SK-N-SH treated with all-trans-retinoic acid at 6 μM for 48 hours (cell line): Measurements from ENCODE around the gene ITPRID2.

Source experiments
- ARNTL ChIP-seq: fragments of 450-650 bp; formaldehyde crosslinking; IDR thresholded peaks from 2 replicates; pipeline ENCODE4 v1.5.0; 2020; ENCODE audit warnings: low read depth, mild to moderate bottlenecking, moderate library complexity, borderline replicate concordance
- ESRRG ChIP-seq: fragments of 250-450 bp; sonication (Bioruptor Pico); IDR thresholded peaks from 2 replicates; pipeline ENCODE4 v1.6.1; 2021; ENCODE audit warnings: mild to moderate bottlenecking
- OSR1 ChIP-seq: fragments of 250-450 bp; sonication (Bioruptor Pico); IDR thresholded peaks from 2 replicates; pipeline ENCODE4 v1.8.0; 2022; ENCODE audit warnings: moderate library complexity, mild to moderate bottlenecking, inconsistent platforms
- PATZ1 ChIP-seq: fragments of 250-450 bp; sonication (Bioruptor Pico); IDR thresholded peaks from 2 replicates; pipeline ENCODE4 v1.8.0; 2020; ENCODE audit warnings: mild to moderate bottlenecking, moderate library complexity, borderline replicate concordance
- PPARA ChIP-seq: fragments of 250-450 bp; sonication (Bioruptor Pico); IDR thresholded peaks from 2 replicates; pipeline ENCODE4 v1.5.0; 2020; ENCODE audit warnings: mild to moderate bottlenecking, borderline replicate concordance
- RARB ChIP-seq: fragments of 250-450 bp; sonication (Bioruptor Pico); IDR thresholded peaks from 2 replicates; pipeline ENCODE4 v1.8.0; 2021; ENCODE audit warnings: mild to moderate bottlenecking, moderate library complexity
- TSHZ2 ChIP-seq: fragments of 250-450 bp; sonication (Bioruptor Pico); IDR thresholded peaks from 2 replicates; pipeline ENCODE4 v1.5.0; 2020; ENCODE audit warnings: mild to moderate bottlenecking, moderate library complexity
- ZNF565 ChIP-seq: fragments of 450-650 bp; formaldehyde crosslinking; conservative IDR thresholded peaks from 2 replicates; pipeline ENCODE4 v1.5.0; 2020; ENCODE audit warnings: low read depth, mild to moderate bottlenecking, moderate library complexity
- ZNF70 ChIP-seq: fragments of 450-650 bp; formaldehyde crosslinking; IDR thresholded peaks from 2 replicates; pipeline ENCODE4 v1.5.0; 2020; ENCODE audit warnings: mild to moderate bottlenecking, moderate library complexity
- TF ChIP-seq, protein P1 (sequence below): fragments of 250-450 bp; sonication (Bioruptor Pico); IDR thresholded peaks from 2 replicates; pipeline ENCODE4 v1.5.1; 2020; ENCODE audit warnings: low read depth, mild to moderate bottlenecking, moderate library complexity
- TF ChIP-seq, protein P2 (sequence below): fragments of 250-450 bp; sonication (Bioruptor Pico); IDR thresholded peaks from 2 replicates; pipeline ENCODE4 v1.8.0; 2021; ENCODE audit warnings: low read depth, mild to moderate bottlenecking, moderate library complexity, borderline replicate concordance

DNA sequence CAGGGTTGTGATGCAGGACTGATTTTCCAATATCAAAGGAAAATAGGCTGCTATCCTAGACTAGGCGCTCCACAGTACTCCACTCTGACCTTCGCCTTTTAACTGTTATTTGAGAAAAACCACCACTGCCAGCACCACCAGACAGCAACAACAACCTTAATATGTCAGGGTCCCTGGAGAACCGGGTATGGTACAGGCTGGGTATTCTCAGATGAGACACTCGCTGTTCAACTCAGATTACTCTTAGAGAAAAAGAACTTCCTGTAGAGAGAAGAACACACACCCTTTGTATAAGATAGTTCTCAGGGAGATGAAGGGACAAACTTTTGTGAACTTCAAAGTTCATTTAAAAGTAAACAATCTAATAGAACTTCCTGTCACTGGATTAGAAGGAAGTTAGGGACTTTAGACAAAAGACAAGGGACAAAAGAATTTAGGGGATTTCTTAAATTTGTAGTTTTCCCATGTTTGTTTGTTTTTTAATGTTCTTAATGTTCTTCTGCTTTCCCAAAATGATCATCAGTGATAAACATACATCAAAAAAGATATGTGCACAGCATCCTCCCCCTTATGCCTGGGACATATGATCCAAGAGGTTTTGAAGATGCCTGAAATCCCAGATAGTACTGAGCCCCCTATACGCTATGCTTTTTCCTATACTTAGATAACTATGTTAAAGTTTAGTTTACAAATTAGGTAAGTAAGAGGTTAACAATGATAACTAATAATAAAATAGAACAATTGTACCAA is 52.8 kb downstream of the ITPRID2 start:
- no peak for TF ChIP-seq PPARA (CRISPR knock-in tag)
- no peak for TF ChIP-seq TSHZ2
- no peak for TF ChIP-seq ESRRG
- no peak for TF ChIP-seq PATZ1 (CRISPR knock-in tag)
- no peak for TF ChIP-seq ARNTL (CRISPR knock-in tag)
- TF ChIP-seq, protein P1, sequence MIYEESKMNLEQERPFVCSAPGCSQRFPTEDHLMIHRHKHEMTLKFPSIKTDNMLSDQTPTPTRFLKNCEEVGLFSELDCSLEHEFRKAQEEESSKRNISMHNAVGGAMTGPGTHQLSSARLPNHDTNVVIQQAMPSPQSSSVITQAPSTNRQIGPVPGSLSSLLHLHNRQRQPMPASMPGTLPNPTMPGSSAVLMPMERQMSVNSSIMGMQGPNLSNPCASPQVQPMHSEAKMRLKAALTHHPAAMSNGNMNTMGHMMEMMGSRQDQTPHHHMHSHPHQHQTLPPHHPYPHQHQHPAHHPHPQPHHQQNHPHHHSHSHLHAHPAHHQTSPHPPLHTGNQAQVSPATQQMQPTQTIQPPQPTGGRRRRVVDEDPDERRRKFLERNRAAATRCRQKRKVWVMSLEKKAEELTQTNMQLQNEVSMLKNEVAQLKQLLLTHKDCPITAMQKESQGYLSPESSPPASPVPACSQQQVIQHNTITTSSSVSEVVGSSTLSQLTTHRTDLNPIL (CRISPR knock-in tag): no peak
- no peak for TF ChIP-seq ZNF565 (CRISPR knock-in tag)
- no peak for TF ChIP-seq ZNF70
- TF ChIP-seq, protein P2, sequence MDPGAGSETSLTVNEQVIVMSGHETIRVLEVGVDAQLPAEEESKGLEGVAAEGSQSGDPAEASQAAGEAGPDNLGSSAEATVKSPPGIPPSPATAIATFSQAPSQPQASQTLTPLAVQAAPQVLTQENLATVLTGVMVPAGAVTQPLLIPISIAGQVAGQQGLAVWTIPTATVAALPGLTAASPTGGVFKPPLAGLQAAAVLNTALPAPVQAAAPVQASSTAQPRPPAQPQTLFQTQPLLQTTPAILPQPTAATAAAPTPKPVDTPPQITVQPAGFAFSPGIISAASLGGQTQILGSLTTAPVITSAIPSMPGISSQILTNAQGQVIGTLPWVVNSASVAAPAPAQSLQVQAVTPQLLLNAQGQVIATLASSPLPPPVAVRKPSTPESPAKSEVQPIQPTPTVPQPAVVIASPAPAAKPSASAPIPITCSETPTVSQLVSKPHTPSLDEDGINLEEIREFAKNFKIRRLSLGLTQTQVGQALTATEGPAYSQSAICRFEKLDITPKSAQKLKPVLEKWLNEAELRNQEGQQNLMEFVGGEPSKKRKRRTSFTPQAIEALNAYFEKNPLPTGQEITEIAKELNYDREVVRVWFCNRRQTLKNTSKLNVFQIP (CRISPR knock-in tag): no peak
- TF ChIP-seq RARB (CRISPR knock-in tag): no peak
- no peak for TF ChIP-seq OSR1 (CRISPR knock-in tag)
